Measurements from ENCODE around the gene ZNF609.

GRCh38 chr15:64530918-64531317, 70.5 kb downstream of the ZNF609 start:
- no peak for TF ChIP-seq U2AF1 (optimal IDR thresholded peaks at IDR 0.05; ENCODE audit: low read depth, low read length)
- no peak for TF ChIP-seq ZNF660 (CRISPR knock-in tag; IDR thresholded peaks at IDR 0.05; ENCODE audit: borderline replicate concordance, low read depth)
- TF ChIP-seq U2AF2 (IDR thresholded peaks at IDR 0.05; ENCODE audit: low read depth, low read length), result no peak
- no peak for TF ChIP-seq JUNB (CRISPR knock-in tag; IDR thresholded peaks at IDR 0.05; ENCODE audit: borderline replicate concordance)
- TF ChIP-seq PRDM15 (CRISPR knock-in tag; IDR thresholded peaks at IDR 0.05), result no peak
- TF ChIP-seq, protein P1, sequence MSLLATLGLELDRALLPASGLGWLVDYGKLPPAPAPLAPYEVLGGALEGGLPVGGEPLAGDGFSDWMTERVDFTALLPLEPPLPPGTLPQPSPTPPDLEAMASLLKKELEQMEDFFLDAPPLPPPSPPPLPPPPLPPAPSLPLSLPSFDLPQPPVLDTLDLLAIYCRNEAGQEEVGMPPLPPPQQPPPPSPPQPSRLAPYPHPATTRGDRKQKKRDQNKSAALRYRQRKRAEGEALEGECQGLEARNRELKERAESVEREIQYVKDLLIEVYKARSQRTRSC (CRISPR knock-in tag; IDR thresholded peaks at IDR 0.05; ENCODE audit: low read depth), result no peak
- no peak for TF ChIP-seq RFX1 (IDR thresholded peaks at IDR 0.05)
- no peak for TF ChIP-seq ZNF235 (CRISPR knock-in tag; IDR thresholded peaks at IDR 0.05; ENCODE audit: borderline replicate concordance)
- TF ChIP-seq, protein P2, sequence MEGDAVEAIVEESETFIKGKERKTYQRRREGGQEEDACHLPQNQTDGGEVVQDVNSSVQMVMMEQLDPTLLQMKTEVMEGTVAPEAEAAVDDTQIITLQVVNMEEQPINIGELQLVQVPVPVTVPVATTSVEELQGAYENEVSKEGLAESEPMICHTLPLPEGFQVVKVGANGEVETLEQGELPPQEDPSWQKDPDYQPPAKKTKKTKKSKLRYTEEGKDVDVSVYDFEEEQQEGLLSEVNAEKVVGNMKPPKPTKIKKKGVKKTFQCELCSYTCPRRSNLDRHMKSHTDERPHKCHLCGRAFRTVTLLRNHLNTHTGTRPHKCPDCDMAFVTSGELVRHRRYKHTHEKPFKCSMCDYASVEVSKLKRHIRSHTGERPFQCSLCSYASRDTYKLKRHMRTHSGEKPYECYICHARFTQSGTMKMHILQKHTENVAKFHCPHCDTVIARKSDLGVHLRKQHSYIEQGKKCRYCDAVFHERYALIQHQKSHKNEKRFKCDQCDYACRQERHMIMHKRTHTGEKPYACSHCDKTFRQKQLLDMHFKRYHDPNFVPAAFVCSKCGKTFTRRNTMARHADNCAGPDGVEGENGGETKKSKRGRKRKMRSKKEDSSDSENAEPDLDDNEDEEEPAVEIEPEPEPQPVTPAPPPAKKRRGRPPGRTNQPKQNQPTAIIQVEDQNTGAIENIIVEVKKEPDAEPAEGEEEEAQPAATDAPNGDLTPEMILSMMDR (CRISPR knock-in tag; IDR thresholded peaks at IDR 0.05), result no peak
- TF ChIP-seq CBFB (CRISPR knock-in tag; IDR thresholded peaks at IDR 0.05), result no peak
- TF ChIP-seq ZMYM2 (CRISPR knock-in tag; IDR thresholded peaks at IDR 0.05), result no peak
